Measurements from ENCODE around the gene TCF25. TPM values are rescaled to one million over a fixed set of nuclear protein-coding genes. Genes with fewer than 3 reads are reported as not detected.

Gene TCF25
- total RNA-seq, 1 experiment from 2014 or later = 298 TPM

DNA sequence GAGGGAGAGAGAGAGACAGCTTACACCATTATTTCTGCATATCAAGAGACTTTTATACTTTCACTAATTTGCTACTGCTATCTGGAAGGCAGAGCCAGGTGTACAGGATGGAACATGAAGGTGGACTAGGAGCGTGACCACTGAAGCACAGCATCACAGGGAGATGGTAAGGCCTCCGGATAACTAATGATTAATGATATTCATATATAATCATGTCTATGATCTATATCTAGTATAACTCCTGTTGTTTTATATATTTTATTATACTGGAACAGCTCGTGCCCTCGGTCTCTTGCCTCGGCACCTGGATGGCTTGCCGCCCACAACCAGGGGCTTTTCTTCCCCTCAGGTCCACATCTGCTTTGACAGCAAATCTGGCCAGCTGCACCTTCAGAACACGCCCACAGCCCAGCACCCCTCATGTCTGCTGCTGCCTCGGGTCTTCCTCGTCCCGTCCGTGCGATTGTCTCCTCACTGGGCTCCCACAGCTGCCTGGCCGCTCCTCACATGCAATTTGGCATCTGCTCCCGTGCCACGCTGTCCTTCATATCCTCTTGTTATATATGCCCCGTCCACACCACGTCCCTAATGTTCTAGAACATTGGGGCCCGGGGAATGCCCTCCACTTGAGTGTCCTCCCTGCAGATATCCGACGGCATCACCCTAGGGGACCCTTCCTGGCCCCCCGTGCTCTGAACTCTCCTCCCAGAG lies 64.9 kb downstream of the TCF25 start:
- no peaks in the 10 kb centered on the region for H3K4me1 ChIP-seq (replicated peaks; ENCODE audit: insufficient read depth)
- intact Hi-C loops (cut with micrococcal nuclease; ENCODE audit: unreplicated experiment) = no loop called here
- peaks cover 17% of the 10 kb centered on the region; the same call in 1 of the 2 replicates for H3K27me3 ChIP-seq (ENCODE audit: insufficient read depth, low read depth)
- POLR2A ChIA-PET (ENCODE audit: unreplicated experiment) = interaction anchor here (0.6 kb wide), 1 partner anchor 62 kb away, joined by 5 read pairs; no protein-coding TSS in a partner anchor
- H4K20me1 ChIP-seq (ENCODE audit: insufficient read depth) = no peaks in the 10 kb centered on the region
- H3K9me3 ChIP-seq (ENCODE audit: insufficient read depth, low read depth) = no peaks in the 10 kb centered on the region
- DNase-seq = no peak
- H3F3A ChIP-seq (ENCODE audit: insufficient read depth, low read depth) = no peaks in the 10 kb centered on the region
- H3K4me3 ChIP-seq = no peak overlapping the region
- H3K4me2 ChIP-seq = no peak overlapping the region
- no peaks in the 10 kb centered on the region for H3K79me2 ChIP-seq (ENCODE audit: low read depth)
- H3K9me2 ChIP-seq (ENCODE audit: insufficient read depth) = no peaks in the 10 kb centered on the region
- TF ChIP-seq EZH2 (IDR thresholded peaks at IDR 0.05; ENCODE audit: low read depth) (no peak), CTCF (conservative IDR thresholded peaks at IDR 0.05) (no peak)
- CTCF ChIA-PET = no interaction called here
- H3K36me3 ChIP-seq (ENCODE audit: low read depth) = no peaks in the 10 kb centered on the region
- BruUV-seq (replicated peaks) = no TSS peak
- H3K27ac ChIP-seq = no peak overlapping the region
- H2AFZ ChIP-seq = no peak overlapping the region

DNA sequence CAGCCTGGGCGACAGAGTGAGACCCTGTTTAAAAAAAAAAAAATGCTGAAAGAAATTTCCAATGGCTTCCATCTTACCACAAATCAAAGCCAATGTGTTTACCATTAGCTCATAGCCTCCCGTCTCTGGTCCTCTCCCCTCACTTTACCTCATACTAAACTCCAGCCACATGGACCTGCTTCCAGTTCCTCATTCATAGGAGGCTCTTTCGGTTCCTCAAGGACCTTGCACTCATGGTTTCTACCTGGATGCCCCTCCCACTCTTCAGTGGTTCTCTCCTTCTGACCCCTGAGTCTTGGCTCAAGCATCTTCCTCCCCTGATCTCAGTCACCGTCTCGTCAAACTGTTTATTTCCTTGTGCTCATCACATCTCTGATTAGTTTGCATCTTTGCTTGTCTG lies 71.4 kb downstream of the TCF25 start:
- H3K27me3 ChIP-seq (ENCODE audit: insufficient read depth, low read depth) = peaks cover 31% of the 10 kb centered on the region
- H3K9me3 ChIP-seq (ENCODE audit: insufficient read depth, low read depth) = no peaks in the 10 kb centered on the region
- intact Hi-C loops (cut with micrococcal nuclease; ENCODE audit: unreplicated experiment) = loop anchor here (2.0 kb wide), 1 partner anchor 18 kb away; no protein-coding TSS in a partner anchor
- no peaks in the 10 kb centered on the region for H3K36me3 ChIP-seq (ENCODE audit: low read depth)
- no peaks in the 10 kb centered on the region for H4K20me1 ChIP-seq (ENCODE audit: insufficient read depth)
- no TSS peak for BruUV-seq (replicated peaks)
- H3F3A ChIP-seq (ENCODE audit: insufficient read depth, low read depth) = no peaks in the 10 kb centered on the region
- H3K9me2 ChIP-seq (ENCODE audit: insufficient read depth) = no peaks in the 10 kb centered on the region
- no peak for DNase-seq
- no peaks in the 10 kb centered on the region for H3K79me2 ChIP-seq (ENCODE audit: low read depth)
- CTCF ChIA-PET = interaction anchor here (0.5 kb wide), 1 partner anchor 312 kb away, joined by 3 read pairs; no protein-coding TSS in a partner anchor
- no peak overlapping the region for H3K27ac ChIP-seq
- H3K4me2 ChIP-seq = no peak overlapping the region
- TF ChIP-seq CTCF (conservative IDR thresholded peaks at IDR 0.05) (no peak), EZH2 (IDR thresholded peaks at IDR 0.05; ENCODE audit: low read depth) (no peak)
- no peak overlapping the region for H3K4me3 ChIP-seq
- POLR2A ChIA-PET (ENCODE audit: unreplicated experiment) = no interaction called here
- no peak overlapping the region for H2AFZ ChIP-seq
- H3K4me1 ChIP-seq (replicated peaks; ENCODE audit: insufficient read depth) = no peaks in the 10 kb centered on the region

- no peaks in the 10 kb centered on the region for H3F3A ChIP-seq (ENCODE audit: insufficient read depth, low read depth)
- H3K9me2 ChIP-seq (ENCODE audit: insufficient read depth) = no peaks in the 10 kb centered on the region
- no peak overlapping the region for H3K4me3 ChIP-seq
- H3K36me3 ChIP-seq (ENCODE audit: low read depth) = no peaks in the 10 kb centered on the region
- TF ChIP-seq CTCF (conservative IDR thresholded peaks at IDR 0.05) (peak; percentile 41; the same call in 1 of the 2 replicates), EZH2 (IDR thresholded peaks at IDR 0.05; ENCODE audit: low read depth) (no peak)
- no peak overlapping the region for H2AFZ ChIP-seq
- BruUV-seq (replicated peaks) = no TSS peak
- intact Hi-C loops (cut with micrococcal nuclease; ENCODE audit: unreplicated experiment) = loop anchor here (2.0 kb wide), 1 partner anchor 19 kb away; no protein-coding TSS in a partner anchor
- H3K79me2 ChIP-seq (ENCODE audit: low read depth) = no peaks in the 10 kb centered on the region
- no peaks in the 10 kb centered on the region for H4K20me1 ChIP-seq (ENCODE audit: insufficient read depth)
- H3K4me2 ChIP-seq = no peak overlapping the region
- POLR2A ChIA-PET (ENCODE audit: unreplicated experiment) = no interaction called here
- no peaks in the 10 kb centered on the region for H3K9me3 ChIP-seq (ENCODE audit: insufficient read depth, low read depth)
- DNase-seq = peak in 1 of 2 experiments; percentile 53
- peaks cover 31% of the 10 kb centered on the region for H3K27me3 ChIP-seq (ENCODE audit: insufficient read depth, low read depth)
- CTCF ChIA-PET = no interaction called here
- H3K4me1 ChIP-seq (replicated peaks; ENCODE audit: insufficient read depth) = no peaks in the 10 kb centered on the region
- no peak overlapping the region for H3K27ac ChIP-seq
Measured at GRCh38 chr16:89945654-89946053, 72.3 kb downstream of the TCF25 start.

Data from PC-9 (cell line).